Panc1 (cell line): ENCODE results near the gene NWD2. TPM values are rescaled to one million over a fixed set of nuclear protein-coding genes. Genes with fewer than 3 reads are reported as not detected.
"Not testable (repeated sequence)": the region's sequence is repeated elsewhere in the genome, so short reads cannot be mapped to it uniquely, and the experiment has no call there.

ENCODE experiments used
- ATAC-seq: fragments of 200-7000 bp; cut with Tn5 transposase; 2 replicates; pipeline ENCODE4 v1.9.1; 2020; ENCODE audit warnings: mild to moderate bottlenecking, moderate library complexity
- BruUV-seq: library from RNA; stranded (reverse); fragments of 400-500 nt; replicated peaks from 2 replicates; lab custom pipeline; 2021; lab: Mats Ljungman, UMichigan
- CTCF ChIA-PET: fragments of 300-600 bp; sonication (Branson Sonifier 250); formaldehyde crosslinking; loops from one replicate; lab custom pipeline; 2022; ENCODE audit warnings: antibody characterized with exemption; lab: Charles Lee
- POLR2A ChIA-PET: fragments of 300-600 bp; sonication (Branson Sonifier 250); formaldehyde crosslinking; loops from one replicate; lab custom pipeline; 2022; ENCODE audit warnings: antibody characterized with exemption; lab: Charles Lee
- DNase-seq: peaks from one replicate; pipeline ENCODE4 v3.0.0-alpha.2; 2010; ENCODE audit warnings: low read depth, low spot score
- H3K27ac ChIP-seq: 2 replicates; pipeline ENCODE4 v1.5.1; 2011; ENCODE audit warnings: mild to moderate bottlenecking, low read length, inconsistent platforms
- H3K27me3 ChIP-seq: fragments of 200-500 bp; sonication (Bioruptor generic); 2 replicates; pipeline ENCODE4 v1.6.0; 2014; ENCODE audit warnings: low read length, inconsistent platforms; ENCODE audit not compliant: control insufficient read depth, insufficient read depth
- H3K36me3 ChIP-seq: fragments of 200-500 bp; sonication (Bioruptor generic); 2 replicates; pipeline ENCODE4 v1.5.1; 2014; ENCODE audit warnings: inconsistent platforms, mild to moderate bottlenecking, low read length, moderate library complexity; ENCODE audit not compliant: control insufficient read depth, insufficient read depth
- H3K4me1 ChIP-seq: 2 replicates; pipeline ENCODE4 v1.5.1; 2011; ENCODE audit warnings: inconsistent platforms, mild to moderate bottlenecking, low read length, moderate library complexity; ENCODE audit not compliant: control insufficient read depth, insufficient read depth
- H3K4me3 ChIP-seq, 2 experiments: 2 replicates each; pipeline ENCODE4 v1.5.1; 2011 to 2012; ENCODE audit warnings: low read depth in 2 of 2, low read length in 2 of 2, mild to moderate bottlenecking in 2 of 2, inconsistent platforms in 1 of 2, moderate library complexity in 1 of 2
- H3K9me3 ChIP-seq: fragments of 200-500 bp; sonication (Bioruptor generic); 2 replicates; pipeline ENCODE4 v1.5.1; 2014; ENCODE audit warnings: low read depth, mild to moderate bottlenecking, inconsistent platforms, low read length, moderate library complexity; ENCODE audit not compliant: control insufficient read depth, insufficient read depth
- CTCF ChIP-seq: fragments of 450-650 bp; IDR thresholded peaks from 2 replicates; pipeline ENCODE4 v1.5.1; 2017; ENCODE audit warnings: mild to moderate bottlenecking
- POLR2AphosphoS5 ChIP-seq: IDR thresholded peaks from 2 replicates; pipeline ENCODE4 v1.6.1; 2012; ENCODE audit warnings: mild to moderate bottlenecking, low read depth, low read length, moderate library complexity
- SIN3A ChIP-seq: IDR thresholded peaks from 2 replicates; pipeline ENCODE4 v1.6.1; 2012; ENCODE audit warnings: low read depth, mild to moderate bottlenecking, low read length, moderate library complexity, borderline replicate concordance; ENCODE audit not compliant: insufficient read depth
- TCF7L2 ChIP-seq: IDR thresholded peaks from 2 replicates; pipeline ENCODE4 v1.6.1; 2011; ENCODE audit warnings: mild to moderate bottlenecking, low read depth, low read length, inconsistent platforms
- in situ Hi-C: cut with HindIII; loops from 2 replicates; pipeline ENCODE4 v1.10.0; 2016; ENCODE audit warnings: low sequenced_read_pairs, low pct_unique_long_range_greater_than_20kb
- intact Hi-C: fragments of 100-400 bp; cut with micrococcal nuclease; formaldehyde crosslinking; loops from one replicate; pipeline ENCODE4 v1.10.0; 2022; ENCODE audit not compliant: unreplicated experiment
- total RNA-seq: library from RNA; stranded (reverse); gene quantifications from one replicate; pipeline ENCODE4 v1.2.1, GENCODE V29; 2021; ENCODE audit not compliant: unreplicated experiment
- TF ChIP-seq, protein P1 (sequence below), 2 experiments: IDR thresholded peaks; 2 replicates each; pipeline ENCODE4 v1.6.1; 2011 to 2012; ENCODE audit warnings: low read depth in 2 of 2, control low read depth in 1 of 2, low read length in 1 of 2, mild to moderate bottlenecking in 1 of 2, moderate library complexity in 1 of 2; ENCODE audit not compliant: insufficient read depth in 1 of 2

The NWD2 gene
- total RNA-seq, 1 experiment from 2014 or later, result not detected

DNA sequence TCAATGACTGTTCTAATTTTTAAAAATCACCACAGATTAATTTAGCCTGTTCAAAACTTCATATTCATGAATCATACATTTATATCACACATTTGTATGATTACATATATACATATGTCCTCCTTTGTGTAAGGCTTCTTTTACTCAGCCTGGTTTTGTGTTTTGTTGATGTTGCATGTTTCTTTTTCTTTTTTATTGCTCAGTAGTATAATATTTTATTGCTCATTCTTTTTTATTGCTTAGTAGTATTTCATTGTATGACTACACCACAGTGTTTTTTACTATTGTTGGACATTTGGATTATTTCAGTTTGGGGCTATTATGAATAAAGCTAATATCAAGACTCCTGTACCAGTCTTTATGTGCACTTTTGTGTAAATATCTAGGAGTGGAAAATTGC is 243.1 kb downstream of the NWD2 start:
- DNase-seq, result no peak
- H3K4me1 ChIP-seq, result no peaks in the 10 kb centered on the region
- H3K27me3 ChIP-seq, result no peaks in the 10 kb centered on the region
- no peak overlapping the region for H3K4me3 ChIP-seq
- H3K9me3 ChIP-seq, result no peaks in the 10 kb centered on the region
- H3K27ac ChIP-seq, result no peak overlapping the region
- intact Hi-C loops, result no loop called here
- no peak for TF ChIP-seq SIN3A
- no peaks in the 10 kb centered on the region for H3K36me3 ChIP-seq
- in situ Hi-C loops, result no loop called here
- POLR2A ChIA-PET, result no interaction called here
- ATAC-seq, result no peak
- BruUV-seq, result no TSS peak
- CTCF ChIA-PET, result no interaction called here

GRCh38 chr4:37489697-37490096 is 245.2 kb downstream of the NWD2 start:
- no peak for ATAC-seq
- intact Hi-C loops (no loop called here), in situ Hi-C loops (no loop called here)
- Histone ChIP-seq H3K4me1 (no peaks in the 10 kb centered on the region), H3K36me3 (no peaks in the 10 kb centered on the region), H3K9me3 (no peaks in the 10 kb centered on the region), H3K4me3 (no peak overlapping the region), H3K27ac (no peak overlapping the region), H3K27me3 (no peaks in the 10 kb centered on the region)
- POLR2A ChIA-PET, result no interaction called here
- BruUV-seq, result no TSS peak
- TF ChIP-seq POLR2AphosphoS5 (no peak), CTCF (no peak), SIN3A (no peak), TCF7L2 (no peak)
- TF ChIP-seq, protein P1, sequence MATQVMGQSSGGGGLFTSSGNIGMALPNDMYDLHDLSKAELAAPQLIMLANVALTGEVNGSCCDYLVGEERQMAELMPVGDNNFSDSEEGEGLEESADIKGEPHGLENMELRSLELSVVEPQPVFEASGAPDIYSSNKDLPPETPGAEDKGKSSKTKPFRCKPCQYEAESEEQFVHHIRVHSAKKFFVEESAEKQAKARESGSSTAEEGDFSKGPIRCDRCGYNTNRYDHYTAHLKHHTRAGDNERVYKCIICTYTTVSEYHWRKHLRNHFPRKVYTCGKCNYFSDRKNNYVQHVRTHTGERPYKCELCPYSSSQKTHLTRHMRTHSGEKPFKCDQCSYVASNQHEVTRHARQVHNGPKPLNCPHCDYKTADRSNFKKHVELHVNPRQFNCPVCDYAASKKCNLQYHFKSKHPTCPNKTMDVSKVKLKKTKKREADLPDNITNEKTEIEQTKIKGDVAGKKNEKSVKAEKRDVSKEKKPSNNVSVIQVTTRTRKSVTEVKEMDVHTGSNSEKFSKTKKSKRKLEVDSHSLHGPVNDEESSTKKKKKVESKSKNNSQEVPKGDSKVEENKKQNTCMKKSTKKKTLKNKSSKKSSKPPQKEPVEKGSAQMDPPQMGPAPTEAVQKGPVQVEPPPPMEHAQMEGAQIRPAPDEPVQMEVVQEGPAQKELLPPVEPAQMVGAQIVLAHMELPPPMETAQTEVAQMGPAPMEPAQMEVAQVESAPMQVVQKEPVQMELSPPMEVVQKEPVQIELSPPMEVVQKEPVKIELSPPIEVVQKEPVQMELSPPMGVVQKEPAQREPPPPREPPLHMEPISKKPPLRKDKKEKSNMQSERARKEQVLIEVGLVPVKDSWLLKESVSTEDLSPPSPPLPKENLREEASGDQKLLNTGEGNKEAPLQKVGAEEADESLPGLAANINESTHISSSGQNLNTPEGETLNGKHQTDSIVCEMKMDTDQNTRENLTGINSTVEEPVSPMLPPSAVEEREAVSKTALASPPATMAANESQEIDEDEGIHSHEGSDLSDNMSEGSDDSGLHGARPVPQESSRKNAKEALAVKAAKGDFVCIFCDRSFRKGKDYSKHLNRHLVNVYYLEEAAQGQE (IDR thresholded peaks at IDR 0.05; ENCODE audit: insufficient read depth in 1 of 2, low read depth in 2 of 2, low read length in 1 of 2), result no peak
- CTCF ChIA-PET, result no interaction called here
- no peak for DNase-seq

DNA sequence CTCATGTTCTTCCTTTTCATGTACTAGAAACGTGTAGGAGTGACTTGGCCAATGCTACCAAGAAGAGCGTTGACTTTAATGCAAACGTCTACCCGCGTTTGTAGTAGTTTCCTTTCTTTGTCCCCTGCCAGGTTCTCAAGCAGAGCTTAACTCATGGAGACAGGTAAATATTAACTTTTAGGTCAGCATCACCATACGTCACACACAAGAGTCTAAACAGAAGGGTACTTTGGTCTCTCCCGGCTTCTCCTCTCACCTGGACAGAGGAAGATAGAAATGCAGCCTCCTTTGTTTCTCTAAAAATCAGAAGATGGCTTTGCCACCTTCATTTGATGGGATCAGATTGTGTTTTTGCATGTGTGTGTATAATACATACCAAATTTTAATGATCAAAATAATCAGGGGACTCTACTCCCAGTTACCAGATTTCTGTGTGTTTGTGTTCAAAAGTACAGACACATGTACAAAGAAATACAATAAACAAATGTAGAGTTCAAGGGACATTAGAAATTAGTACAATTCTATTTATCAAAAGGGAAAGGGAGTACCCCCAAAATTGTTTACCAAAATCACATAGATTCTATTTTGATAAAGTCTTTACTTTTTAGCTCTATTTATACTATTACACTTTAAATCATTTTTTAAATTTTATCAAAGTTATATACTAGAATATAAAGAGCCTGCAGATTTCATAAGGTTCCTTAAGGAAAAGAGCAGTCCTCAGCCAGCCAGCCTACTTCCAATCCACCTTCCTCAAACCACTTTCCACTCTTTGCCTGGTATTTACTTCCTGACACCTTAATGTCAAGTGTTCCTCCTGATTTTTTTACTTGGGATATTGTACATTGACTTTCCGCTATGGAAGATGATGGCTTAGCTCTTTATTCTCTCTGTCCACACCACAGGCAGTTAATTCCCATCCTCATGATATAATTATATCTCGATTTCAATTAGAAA is 246.1 kb downstream of the NWD2 start:
- DNase-seq (no peak), ATAC-seq (no peak)
- TF ChIP-seq POLR2AphosphoS5, result no peak
- no peak for TF ChIP-seq TCF7L2
- TF ChIP-seq, protein P1 (IDR thresholded peaks at IDR 0.05; ENCODE audit: insufficient read depth in 1 of 2, low read depth in 2 of 2, low read length in 1 of 2), result no peak
- Histone ChIP-seq H3K27me3 (no peaks in the 10 kb centered on the region), H3K9me3 (no peaks in the 10 kb centered on the region), H3K4me1 (no peaks in the 10 kb centered on the region), H3K36me3 (no peaks in the 10 kb centered on the region), H3K27ac (no peak overlapping the region), H3K4me3 (no peak overlapping the region)
- no TSS peak for BruUV-seq
- POLR2A ChIA-PET, result no interaction called here
- intact Hi-C loops, result no loop called here
- in situ Hi-C loops, result no loop called here
- CTCF ChIA-PET, result no interaction called here

- in situ Hi-C loops, result not testable (repeated sequence)
These were observed 250.8 kb downstream of the NWD2 start for GRCh38 chr4:37495353-37495752.

More at GRCh38 chr4:37495353-37495752, 250.8 kb downstream of the NWD2 start:
- H3K4me1 ChIP-seq, POLR2A ChIA-PET, DNase-seq, intact Hi-C loops, BruUV-seq, H3K4me3 ChIP-seq, CTCF ChIA-PET, H3K36me3 ChIP-seq, H3K27ac ChIP-seq, H3K9me3 ChIP-seq, ATAC-seq, H3K27me3 ChIP-seq: not testable (repeated sequence)
